B cell (primary cell): ENCODE results near the gene MAML2. TPM values are rescaled to one million over a fixed set of nuclear protein-coding genes. Genes with fewer than 3 reads are reported as not detected.

Experiments
- ATAC-seq: fragments of 200-7000 bp; cut with Tn5 transposase; one replicate; pipeline ENCODE4 v1.10.0; 2021; ENCODE audit warnings: low read depth, mild to moderate bottlenecking, moderate number of reproducible peaks, moderate library complexity
- CTCF ChIA-PET: fragments of 350-600 bp; sonication (Branson Sonifier 250); formaldehyde crosslinking; loops from one replicate; lab custom pipeline; 2021; ENCODE audit warnings: antibody characterized with exemption, inconsistent platforms; lab: Charles Lee
- POLR2A ChIA-PET: fragments of 350-600 bp; sonication (Branson Sonifier 250); formaldehyde crosslinking; loops from one replicate; lab custom pipeline; 2021; ENCODE audit warnings: antibody characterized with exemption; lab: Charles Lee
- DNase-seq: peaks from one replicate; pipeline ENCODE4 v3.0.0; 2013
- H2AFZ ChIP-seq: 2 replicates; pipeline ENCODE4 v1.6.1; 2012; ENCODE audit warnings: mild to moderate bottlenecking, low read depth, low read length; ENCODE audit not compliant: insufficient read depth, poor library complexity, severe bottlenecking
- H3K27ac ChIP-seq, 2 donors: 1 replicate in 1 of 2; 2 replicates in 1 of 2; pipeline ENCODE4 v1.5.1; 2012 to 2013; ENCODE audit warnings: low read length in 2 of 2, mild to moderate bottlenecking in 2 of 2, moderate library complexity in 1 of 2
- H3K27me3 ChIP-seq, 4 experiments: fragments of 200-600 bp in 1 of 4; sonication (generic) in 1 of 4; replicated peaks in 1 of 4; 1 replicate in 2 of 4; 2 replicates in 2 of 4; pipeline versions ENCODE4 v1.6.1 to v1.7.0; 2013 to 2016; ENCODE audit warnings: low read length in 3 of 4, mild to moderate bottlenecking in 2 of 4, mixed read lengths in 1 of 4, moderate library complexity in 1 of 4; ENCODE audit not compliant: insufficient read depth in 4 of 4, control insufficient read depth in 3 of 4; ENCODE audit errors: control extremely low read depth in 1 of 4
- H3K36me3 ChIP-seq, 2 experiments: replicated peaks in 1 of 2; 1 replicate in 1 of 2; 2 replicates in 1 of 2; pipeline versions ENCODE4 v1.6.1 to v1.7.1; 2013; ENCODE audit warnings: low read length in 1 of 2; ENCODE audit not compliant: insufficient read depth in 2 of 2, control insufficient read depth in 1 of 2; ENCODE audit errors: control extremely low read depth in 1 of 2, extremely low read depth in 1 of 2
- H3K4me1 ChIP-seq, 2 donors: fragments of 200-600 bp in 1 of 2; sonication (generic) in 1 of 2; 1 replicate in 1 of 2; 2 replicates in 1 of 2; pipeline versions ENCODE4 v1.5.1 to v1.6.1; 2013 to 2017; ENCODE audit warnings: low read length in 2 of 2; ENCODE audit not compliant: control insufficient read depth in 2 of 2, insufficient read depth in 2 of 2
- H3K4me2 ChIP-seq: replicated peaks from 2 replicates; pipeline ENCODE3; 2012; ENCODE audit warnings: mild to moderate bottlenecking, low read depth, low read length; ENCODE audit not compliant: poor library complexity, severe bottlenecking
- H3K4me3 ChIP-seq, 5 experiments: fragments of 200-600 bp in 1 of 5; sonication (generic) in 1 of 5; 1 replicate in 3 of 5; 2 replicates in 2 of 5; pipeline versions ENCODE4 v1.5.1 to v1.7.0; 2011 to 2016; ENCODE audit warnings: low read length in 4 of 5, mild to moderate bottlenecking in 4 of 5, low read depth in 2 of 5, control low read depth in 1 of 5, moderate library complexity in 1 of 5; ENCODE audit not compliant: insufficient read depth in 1 of 5; ENCODE audit errors: control extremely low read depth in 1 of 5, extremely low read depth in 1 of 5
- H3K79me2 ChIP-seq: fragments of 200-600 bp; sonication (generic); one replicate; pipeline ENCODE4 v1.6.0; 2016; ENCODE audit warnings: low read length; ENCODE audit not compliant: control insufficient read depth, insufficient read depth
- H3K9ac ChIP-seq: fragments of 200-600 bp; sonication (generic); 2 replicates; pipeline ENCODE4 v1.6.1; 2017; ENCODE audit warnings: mild to moderate bottlenecking, low read length, moderate library complexity
- H3K9me3 ChIP-seq, 3 donors: one replicate each; pipeline versions ENCODE4 v1.6.1 to v1.7.1; 2013; ENCODE audit warnings: low read length in 2 of 3; ENCODE audit not compliant: control insufficient read depth in 2 of 3, insufficient read depth in 1 of 3; ENCODE audit errors: control extremely low read depth in 1 of 3
- H4K20me1 ChIP-seq: 2 replicates; pipeline ENCODE4 v1.6.0; 2012; ENCODE audit warnings: mild to moderate bottlenecking, low read length; ENCODE audit not compliant: insufficient read depth, control insufficient read depth, poor library complexity, severe bottlenecking
- H3K27ac Mint-ChIP-seq: one replicate; pipeline ENCODE4 v1.8.0; 2021; ENCODE audit warnings: mixed read lengths
- H3K27me3 Mint-ChIP-seq: one replicate; pipeline ENCODE4 v1.8.0; 2021; ENCODE audit warnings: mixed read lengths
- H3K4me1 Mint-ChIP-seq: one replicate; pipeline ENCODE4 v1.8.0; 2021; ENCODE audit warnings: mixed read lengths
- H3K4me3 Mint-ChIP-seq: one replicate; pipeline ENCODE4 v1.8.0; 2021; ENCODE audit warnings: mixed read lengths
- H3K9me3 Mint-ChIP-seq: one replicate; pipeline ENCODE4 v1.8.0; 2022; ENCODE audit warnings: mixed read lengths; ENCODE audit not compliant: insufficient read depth
- CTCF ChIP-seq: fragments of 200-600 bp; IDR thresholded peaks from one replicate; pipeline ENCODE4 v1.8.0; 2022; ENCODE audit warnings: antibody characterized with exemption, mild to moderate bottlenecking
- EZH2 ChIP-seq: IDR thresholded peaks from 2 replicates; pipeline ENCODE4 v1.6.1; 2012; ENCODE audit warnings: borderline replicate concordance, low read depth, mild to moderate bottlenecking, moderate library complexity, low read length; ENCODE audit not compliant: insufficient read depth, poor library complexity, severe bottlenecking
- WGBS: methylation state at CpG from one replicate; pipeline ENCODE4 v1.1.5; 2013; ENCODE audit warnings: missing lambda C conversion rate; ENCODE audit not compliant: insufficient coverage; 5-methylcytosine and 5-hydroxymethylcytosine counted together
- intact Hi-C: fragments of 100-400 bp; cut with micrococcal nuclease; formaldehyde crosslinking; loops from one replicate; pipeline ENCODE4 v1.10.0; 2022
- polyA plus RNA-seq: library from polyadenylated mRNA; depleted of rRNA; stranded (reverse); fragments of >200 nt; gene quantifications from 2 replicates; pipeline ENCODE4 v1.2.3, GENCODE V29; 2012
- total RNA-seq, 2 donors: library from RNA; stranded (reverse); fragments of 120-200 nt in 1 of 2; gene quantifications; 1 replicate in 1 of 2; 2 replicates in 1 of 2; pipeline versions ENCODE4 v1.2.3 to v1.2.4, GENCODE V29; 2013 to 2022

MAML2 gene
- total and polyA plus RNA-seq, 2 donors (not counting 1 experiment from before 2014, with no cell fraction given) = 10.7 to 26.4 TPM

- Histone ChIP-seq H3K36me3 (no peaks in the 10 kb centered on the region), H3K27me3 (no peaks in the 10 kb centered on the region), H3K4me1 (peaks cover 53 to 59% of the 10 kb centered on the region in 2 donors), H3K9me3 (no peaks in the 10 kb centered on the region), H3K9ac (peak overlapping the region; percentile 97), H3K4me2 (peak overlapping the region; percentile 93), H3K4me3 (peak overlapping the region in 3 of 5 experiments; percentile 82 to 100 (median 92)), H4K20me1 (peaks cover 5% of the 10 kb centered on the region), H2AFZ (no peak overlapping the region), H3K27ac (peak overlapping the region in 1 of 2 donors; percentile 75), H3K79me2 (peaks cover 72% of the 10 kb centered on the region)
- ATAC-seq (no peak), DNase-seq (peak; percentile 4)
- no peak for TF ChIP-seq CTCF
- no peak for TF ChIP-seq EZH2
- intact Hi-C loops = loop anchor here (5.0 kb wide), 3 partner anchors 153 to 1188 kb away; partner anchors contain the start of gene CEP57
- Mint-ChIP-seq H3K9me3 (no peaks in the 10 kb centered on the region), H3K27me3 (no peaks in the 10 kb centered on the region), H3K27ac (peak overlapping the region; percentile 95), H3K4me3 (peak overlapping the region; percentile 99), H3K4me1 (peaks cover 69% of the 10 kb centered on the region)
- WGBS = 96% methylated on average over 3 of the region's 4 CpGs
- POLR2A ChIA-PET = interaction anchor here (0.6 to 3.6 kb wide), 4 partner anchors 49 to 156 kb away, joined by 4 to 26 read pairs (median 4); partner anchors contain the start of genes CCDC82 and JRKL
- CTCF ChIA-PET = interaction anchor here (0.8 to 12.0 kb wide), 20 partner anchors 8 to 491 kb away, joined by 3 to 290 read pairs (median 13); partner anchors contain the start of genes CCDC82 and JRKL
These were observed 2.5 kb downstream of the MAML2 start for GRCh38 chr11:96340555-96340885.
